ENCODE data around the gene UPK3BL2.
"Not testable (repeated sequence)": the region's sequence is repeated elsewhere in the genome, so short reads cannot be mapped to it uniquely, and the experiment has no call there.

The UPK3BL2 gene

DNA sequence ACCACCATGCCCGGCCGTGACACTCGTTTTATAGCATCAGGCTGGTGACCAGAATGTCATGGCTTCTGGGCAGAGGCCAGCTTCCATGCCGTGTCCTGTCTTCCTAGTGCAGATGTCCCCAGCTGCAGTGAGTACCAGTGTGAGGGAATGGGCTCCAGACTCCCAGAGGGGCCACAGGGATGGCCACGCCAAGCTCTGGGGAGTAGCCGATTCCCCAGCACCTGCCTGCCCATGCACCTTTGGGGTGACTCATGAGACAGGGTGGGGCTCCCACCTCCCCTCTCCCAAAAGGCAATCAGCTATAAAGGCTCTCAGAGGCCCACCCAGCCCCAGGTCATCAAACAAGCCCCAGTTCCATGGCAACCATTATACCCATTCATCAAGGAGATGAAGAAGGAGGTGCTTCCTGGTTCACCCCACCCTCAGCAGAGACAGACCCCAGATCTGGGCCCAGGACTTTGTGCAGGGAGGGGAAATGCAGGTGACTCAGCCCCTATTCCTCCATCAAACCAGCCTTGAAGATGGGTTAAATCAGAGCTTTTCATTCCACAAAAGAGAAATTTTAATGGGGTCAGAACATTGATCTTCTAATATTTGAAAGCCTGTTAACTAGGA, 7.4 kb upstream of the UPK3BL2 start, which contains the start of gene SPDYE2:
Gene SPDYE2 (plus strand): TSS at position 419 of the 615 bp plus-strand sequence. CDS start 2,030 bp downstream, outside the sequence.
- not testable (repeated sequence) for H3K4me3 ChIP-seq (replicated peaks; ENCODE audit: insufficient read depth, low read length); DNase-seq (ENCODE audit: low read depth in 1 of 2, low spot score in 1 of 2)

DNA sequence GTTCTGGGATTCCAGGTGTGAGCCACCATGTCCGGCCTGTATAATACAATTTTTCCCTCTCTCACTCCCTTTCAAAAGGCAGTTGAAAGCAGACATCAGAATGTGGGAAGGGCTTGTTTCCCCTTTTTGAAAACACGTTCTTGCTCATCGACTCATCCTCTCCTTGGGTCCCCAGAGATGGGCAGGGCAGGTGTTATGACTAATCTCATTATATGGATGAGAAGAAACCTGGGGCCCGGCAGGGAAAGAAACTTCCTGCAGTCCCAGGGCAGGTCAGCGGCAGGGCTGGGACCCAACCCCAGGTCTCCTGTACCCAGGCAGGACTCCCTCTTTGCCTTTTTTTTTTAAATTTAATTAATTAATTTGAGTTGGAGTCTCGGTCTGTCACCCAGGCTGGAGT, 2.9 kb upstream of the UPK3BL2 start:
- H3K4me3 ChIP-seq (replicated peaks; ENCODE audit: insufficient read depth, low read length); H3K27me3 ChIP-seq (ENCODE audit: insufficient read depth, poor library complexity, severe bottlenecking); H3K27ac ChIP-seq (replicated peaks); DNase-seq (ENCODE audit: low read depth in 1 of 2, low spot score in 1 of 2): not testable (repeated sequence)

More for the DNA sequence above, 7.4 kb upstream of the UPK3BL2 start, which contains the start of gene SPDYE2:
- H3K27ac ChIP-seq (replicated peaks); H3K27me3 ChIP-seq (ENCODE audit: insufficient read depth, poor library complexity, severe bottlenecking): not testable (repeated sequence)

DNA sequence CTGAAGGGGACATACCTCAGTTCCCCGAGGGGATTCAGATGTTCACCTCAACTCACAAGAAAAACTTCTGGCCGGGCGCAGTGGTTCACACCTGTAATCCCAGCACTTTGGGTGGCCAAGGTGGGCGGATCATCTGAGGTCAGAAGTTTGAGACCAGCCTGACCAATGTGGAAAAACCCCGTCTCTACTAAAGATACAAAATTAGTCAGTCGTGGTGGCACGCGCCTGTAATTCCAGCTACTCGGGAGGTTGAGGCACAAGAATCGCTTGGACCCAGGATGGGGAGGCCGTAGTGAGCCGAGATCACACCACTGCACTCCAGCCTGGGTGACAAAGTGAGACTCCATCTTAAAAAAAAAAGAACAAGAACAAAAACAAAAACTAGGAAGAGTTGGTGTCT, 1.8 kb upstream of the UPK3BL2 start:
- not testable (repeated sequence) for H3K27ac ChIP-seq (replicated peaks); H3K4me3 ChIP-seq (replicated peaks; ENCODE audit: insufficient read depth, low read length); H3K27me3 ChIP-seq (ENCODE audit: insufficient read depth, poor library complexity, severe bottlenecking); DNase-seq (ENCODE audit: low read depth in 1 of 2, low spot score in 1 of 2)

DNA sequence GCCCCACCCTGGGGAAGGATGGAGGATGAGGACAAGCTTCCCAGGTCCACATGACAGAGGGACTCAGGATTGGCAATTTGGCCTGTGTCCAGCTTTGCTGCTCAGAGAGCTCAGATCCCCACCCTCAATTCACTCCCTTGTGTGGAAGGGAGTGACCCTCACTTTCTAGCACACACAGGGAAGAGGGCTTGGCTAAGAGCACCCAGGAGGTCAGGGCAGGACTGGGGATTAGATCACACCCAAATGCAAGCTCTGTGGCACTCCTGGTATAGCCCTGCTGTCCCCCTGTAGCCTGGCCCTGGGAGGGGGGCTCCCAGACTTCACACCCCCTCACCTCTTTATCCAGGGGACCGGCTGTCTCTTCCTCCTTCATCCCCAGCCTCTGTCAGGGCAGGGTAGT, 876 bp upstream of the UPK3BL2 start:
- H3K27me3 ChIP-seq (ENCODE audit: insufficient read depth, poor library complexity, severe bottlenecking); DNase-seq (ENCODE audit: low read depth in 1 of 2, low spot score in 1 of 2); H3K27ac ChIP-seq (replicated peaks); H3K4me3 ChIP-seq (replicated peaks; ENCODE audit: insufficient read depth, low read length): not testable (repeated sequence)

DNA sequence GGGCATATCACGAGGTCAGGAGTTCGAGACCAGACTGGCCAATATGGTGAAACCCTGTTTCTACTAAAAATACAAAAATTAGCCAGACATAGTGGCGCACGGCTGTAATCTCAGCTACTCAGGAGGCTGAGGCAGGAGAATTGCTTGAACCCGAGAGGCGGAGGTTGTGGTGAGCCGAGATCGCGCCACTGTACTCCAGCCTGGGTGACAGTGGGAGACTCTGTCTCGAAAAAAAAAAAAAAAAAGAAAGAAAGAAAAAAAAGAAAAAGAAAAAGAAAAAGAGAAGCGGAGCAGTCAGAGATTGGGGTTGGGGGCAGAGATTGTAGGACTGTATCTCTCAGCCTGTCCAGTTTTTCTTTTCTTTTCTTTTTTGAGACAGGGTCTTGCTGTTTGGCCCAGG, 725 bp downstream of the UPK3BL2 start:
- H3K27ac ChIP-seq (replicated peaks); H3K27me3 ChIP-seq (ENCODE audit: insufficient read depth, poor library complexity, severe bottlenecking); H3K4me3 ChIP-seq (replicated peaks; ENCODE audit: insufficient read depth, low read length); DNase-seq (ENCODE audit: low read depth in 1 of 2, low spot score in 1 of 2): not testable (repeated sequence)

GRCh38 chr7:102542083-102542482, 1.4 kb downstream of the UPK3BL2 start:
- not testable (repeated sequence) for H3K27me3 ChIP-seq (ENCODE audit: insufficient read depth, poor library complexity, severe bottlenecking); DNase-seq (ENCODE audit: low read depth in 1 of 2, low spot score in 1 of 2); H3K4me3 ChIP-seq (replicated peaks; ENCODE audit: insufficient read depth, low read length); H3K27ac ChIP-seq (replicated peaks)

GRCh38 chr7:102540604-102541003, 2.9 kb downstream of the UPK3BL2 start:
- not testable (repeated sequence) for H3K4me3 ChIP-seq (replicated peaks; ENCODE audit: insufficient read depth, low read length); H3K27me3 ChIP-seq (ENCODE audit: insufficient read depth, poor library complexity, severe bottlenecking); H3K27ac ChIP-seq (replicated peaks)
- peak in 1 of 2 experiments; percentile 0 for DNase-seq (ENCODE audit: low read depth in 1 of 2, low spot score in 1 of 2)

GRCh38 chr7:102535062-102535615, 8.4 kb downstream of the UPK3BL2 start:
- H3K27me3 ChIP-seq (ENCODE audit: insufficient read depth, poor library complexity, severe bottlenecking); H3K27ac ChIP-seq (replicated peaks); DNase-seq (ENCODE audit: low read depth in 1 of 2, low spot score in 1 of 2); H3K4me3 ChIP-seq (replicated peaks; ENCODE audit: insufficient read depth, low read length): not testable (repeated sequence)

DNA sequence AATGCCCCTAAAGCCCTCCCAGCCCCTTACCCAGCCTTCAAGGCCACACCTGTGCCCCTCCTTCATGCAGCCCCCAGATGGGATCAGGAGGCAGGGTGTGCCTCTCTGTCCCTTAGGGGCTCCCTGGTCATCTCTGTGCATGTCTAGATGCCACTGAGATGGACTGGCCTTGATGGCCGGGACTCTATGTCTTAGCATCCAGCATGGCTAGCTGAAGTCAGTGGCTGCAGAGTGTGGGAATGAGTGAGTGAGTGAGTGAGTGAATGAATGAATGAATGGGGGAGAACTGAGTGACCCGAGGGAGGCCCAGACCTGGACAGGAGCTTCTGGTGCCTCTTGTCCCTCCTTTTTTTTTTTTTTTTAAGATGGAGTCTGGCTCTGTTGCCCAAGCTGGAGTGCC, 11.4 kb downstream of the UPK3BL2 start:
- DNase-seq (ENCODE audit: low read depth in 1 of 2, low spot score in 1 of 2); H3K27me3 ChIP-seq (ENCODE audit: insufficient read depth, poor library complexity, severe bottlenecking); H3K4me3 ChIP-seq (replicated peaks; ENCODE audit: insufficient read depth, low read length); H3K27ac ChIP-seq (replicated peaks): not testable (repeated sequence)

- not testable (repeated sequence) for H3K27me3 ChIP-seq (ENCODE audit: insufficient read depth, poor library complexity, severe bottlenecking)
- peak in 1 of 2 experiments; percentile 0 for DNase-seq (ENCODE audit: low read depth in 1 of 2, low spot score in 1 of 2)
These were observed 11.9 kb downstream of the UPK3BL2 start for GRCh38 chr7:102531583-102531982.

DNA sequence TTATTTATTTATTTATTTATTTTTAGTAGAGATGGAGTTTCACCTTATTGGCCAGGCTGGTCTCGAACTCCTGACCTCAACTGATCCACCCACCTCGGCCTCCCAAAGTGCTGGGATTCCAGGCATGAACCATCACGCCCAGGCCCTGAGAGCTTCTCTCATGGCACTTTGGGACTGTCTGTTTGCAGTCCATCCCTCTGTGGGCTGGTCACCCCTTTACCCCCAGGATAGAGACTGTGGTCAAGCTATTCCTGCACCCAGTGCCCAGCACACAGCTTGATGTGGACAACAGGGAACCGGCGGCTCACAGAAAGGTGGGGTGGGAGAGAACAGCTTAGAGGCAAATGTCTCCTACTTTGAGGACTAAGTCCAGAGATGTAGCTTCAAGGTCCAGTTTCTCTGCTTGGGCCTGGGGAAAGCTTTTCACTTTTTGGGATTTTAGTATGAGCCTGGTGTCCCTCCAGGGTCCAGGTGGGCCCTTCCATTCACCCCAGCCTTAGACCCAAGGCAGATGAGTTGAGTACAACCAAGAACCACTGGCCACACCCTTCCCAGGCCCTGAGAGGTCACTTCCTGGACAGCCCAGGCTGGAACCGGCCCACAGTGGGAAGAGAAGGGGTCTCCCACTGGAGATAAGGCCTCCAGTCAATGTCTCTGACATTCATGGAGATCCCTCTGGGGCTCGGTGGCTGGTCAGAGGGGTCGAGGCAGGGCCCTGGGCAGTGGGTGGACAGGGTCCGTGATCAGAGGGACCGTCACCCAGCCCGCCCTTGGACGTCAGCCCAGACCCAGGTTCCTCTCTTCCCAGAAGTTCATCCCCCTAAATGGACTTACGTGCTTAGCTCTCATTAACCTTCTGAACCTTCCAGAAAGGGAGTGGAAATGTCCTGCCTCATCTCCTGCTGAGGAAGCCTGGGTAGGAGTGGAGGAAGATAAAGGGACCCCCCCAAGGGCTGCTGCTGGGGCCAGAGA, 15.4 kb downstream of the UPK3BL2 start:
- H3K27me3 ChIP-seq (ENCODE audit: insufficient read depth, poor library complexity, severe bottlenecking); H3K4me3 ChIP-seq (replicated peaks; ENCODE audit: insufficient read depth, low read length); H3K27ac ChIP-seq (replicated peaks); DNase-seq (ENCODE audit: low read depth in 1 of 2, low spot score in 1 of 2): not testable (repeated sequence)

More at GRCh38 chr7:102531583-102531982, 11.9 kb downstream of the UPK3BL2 start:
- H3K27ac ChIP-seq (replicated peaks); H3K4me3 ChIP-seq (replicated peaks; ENCODE audit: insufficient read depth, low read length): not testable (repeated sequence)

GRCh38 chr7:102527182-102527581, 16.3 kb downstream of the UPK3BL2 start:
- not testable (repeated sequence) for DNase-seq (ENCODE audit: low read depth in 1 of 2, low spot score in 1 of 2); H3K27ac ChIP-seq (replicated peaks); H3K27me3 ChIP-seq (ENCODE audit: insufficient read depth, poor library complexity, severe bottlenecking); H3K4me3 ChIP-seq (replicated peaks; ENCODE audit: insufficient read depth, low read length)

DNA sequence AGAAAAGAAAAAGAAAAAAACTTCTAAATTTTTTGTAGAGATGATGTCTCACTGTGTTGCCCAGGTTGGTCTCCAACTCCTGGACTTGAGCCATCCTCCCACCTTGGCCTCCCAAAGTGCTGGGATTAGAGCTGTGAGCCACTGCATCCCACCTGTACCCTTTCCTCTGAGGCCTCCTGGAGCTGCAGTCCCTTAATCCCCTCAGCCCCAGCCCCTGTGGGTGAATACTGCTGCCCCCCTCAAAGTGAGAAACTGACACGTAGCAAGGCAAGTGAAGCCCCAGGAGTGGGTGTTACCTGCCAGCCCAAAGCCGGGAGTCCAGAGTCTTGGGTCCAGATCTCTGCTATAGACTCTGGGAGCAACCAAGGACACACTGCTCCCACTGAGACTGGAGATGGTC, 18.7 kb downstream of the UPK3BL2 start:
- not testable (repeated sequence) for H3K27ac ChIP-seq (replicated peaks); H3K27me3 ChIP-seq (ENCODE audit: insufficient read depth, poor library complexity, severe bottlenecking)
- peak in 1 of 2 experiments; percentile 0 for DNase-seq (ENCODE audit: low read depth in 1 of 2, low spot score in 1 of 2)

DNA sequence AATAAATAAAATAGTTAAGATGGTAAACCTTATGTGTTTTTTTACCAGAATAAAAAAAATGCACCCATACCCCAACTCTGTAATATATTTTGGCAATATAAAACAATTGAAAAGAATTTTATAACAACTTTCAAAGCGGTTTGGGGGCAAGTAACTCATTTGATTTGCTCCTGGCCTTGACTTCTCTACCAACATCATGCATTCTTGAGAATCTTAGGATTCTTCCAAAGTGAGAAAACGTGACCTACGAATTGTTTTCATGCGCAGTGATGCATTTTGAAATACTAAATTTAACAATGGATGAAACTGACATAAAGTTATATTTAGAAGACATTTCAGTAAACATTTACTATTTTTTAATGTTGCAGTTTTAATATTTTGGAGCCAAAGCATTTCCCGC, 22.7 kb downstream of the UPK3BL2 start:
- H3K27ac ChIP-seq (replicated peaks); H3K4me3 ChIP-seq (replicated peaks; ENCODE audit: insufficient read depth, low read length); H3K27me3 ChIP-seq (ENCODE audit: insufficient read depth, poor library complexity, severe bottlenecking); DNase-seq (ENCODE audit: low read depth in 1 of 2, low spot score in 1 of 2): not testable (repeated sequence)

More for the DNA sequence above, 18.7 kb downstream of the UPK3BL2 start:
- not testable (repeated sequence) for H3K4me3 ChIP-seq (replicated peaks; ENCODE audit: insufficient read depth, low read length)

Data from HL-60 (cell line).